HG02981 (cell line): Measurements from ENCODE around the gene FBLN2.

ENCODE experiments used
- ATAC-seq: cut with Tn5 transposase; IDR thresholded peaks from one replicate; pipeline ENCODE4 v1.9.1; 2021; ENCODE audit warnings: mild to moderate bottlenecking, moderate library complexity; ENCODE audit not compliant: unreplicated experiment

The FBLN2 gene

GRCh38 chr3:13577181-13578121 is 28.5 kb downstream of the FBLN2 start:
- ATAC-seq = no peak

GRCh38 chr3:13578251-13578650 is 29.3 kb downstream of the FBLN2 start:
- ATAC-seq = no peak

- no peak for ATAC-seq
Measured at GRCh38 chr3:13579063-13579462, 30.1 kb downstream of the FBLN2 start.

- ATAC-seq = no peak
Measured at GRCh38 chr3:13580256-13581023, 31.5 kb downstream of the FBLN2 start.

GRCh38 chr3:13581485-13582365 is 32.8 kb downstream of the FBLN2 start:
- ATAC-seq = no peak

GRCh38 chr3:13582366-13583250 is 33.7 kb downstream of the FBLN2 start:
- no peak for ATAC-seq

GRCh38 chr3:13583251-13584180 is 34.6 kb downstream of the FBLN2 start:
- no peak for ATAC-seq

- ATAC-seq = no peak
Measured at GRCh38 chr3:13584427-13584891, 35.5 kb downstream of the FBLN2 start.

GRCh38 chr3:13584901-13585300 is 36.0 kb downstream of the FBLN2 start:
- no peak for ATAC-seq

- no peak for ATAC-seq
Measured at GRCh38 chr3:13587442-13587841, 38.5 kb downstream of the FBLN2 start.

- no peak for ATAC-seq
Measured at GRCh38 chr3:13588221-13588701, 39.3 kb downstream of the FBLN2 start.

GRCh38 chr3:13588993-13589392 is 40.1 kb downstream of the FBLN2 start:
- no peak for ATAC-seq

- ATAC-seq = no peak
Measured at GRCh38 chr3:13590841-13591520, 42.1 kb downstream of the FBLN2 start.

GRCh38 chr3:13593615-13594014 is 44.7 kb downstream of the FBLN2 start:
- ATAC-seq = no peak

- no peak for ATAC-seq
Measured at GRCh38 chr3:13594146-13594545, 45.2 kb downstream of the FBLN2 start.

- ATAC-seq = no peak
Measured at GRCh38 chr3:13594991-13595421, 46.1 kb downstream of the FBLN2 start.

- no peak for ATAC-seq
Measured at GRCh38 chr3:13595485-13595884, 46.6 kb downstream of the FBLN2 start.
